AG04450 (cell line): Measurements from ENCODE around the gene BANK1. TPM values are rescaled to one million over a fixed set of nuclear protein-coding genes. Genes with fewer than 3 reads are reported as not detected.

Experiments
- CTCF ChIA-PET: fragments of 300-600, 350-600 bp; formaldehyde crosslinking; extraction: SDS; loops from one replicate; lab custom pipeline; 2022; ENCODE audit warnings: antibody characterized with exemption, inconsistent platforms; lab: Charles Lee
- POLR2A ChIA-PET: fragments of 350-600 bp; formaldehyde crosslinking; extraction: SDS; loops from one replicate; lab custom pipeline; 2021; ENCODE audit warnings: antibody characterized with exemption, inconsistent platforms; lab: Yijun Ruan, JAX
- DNase-seq: peaks from one replicate; pipeline ENCODE4 v3.0.0-alpha.2; 2011; ENCODE audit warnings: low read depth, low spot score
- H3K27ac ChIP-seq: one replicate; pipeline ENCODE4 v1.5.1; 2012; ENCODE audit warnings: low read depth, low read length, control low read depth
- H3K27me3 ChIP-seq: one replicate; pipeline ENCODE4 v1.6.0; 2012; ENCODE audit warnings: low read length; ENCODE audit not compliant: control insufficient read depth, insufficient read depth
- H3K4me3 ChIP-seq: 2 replicates; pipeline ENCODE4 v1.5.1; 2011; ENCODE audit warnings: mild to moderate bottlenecking, low read depth, low read length, control low read depth
- H3K9me3 ChIP-seq: 2 replicates; pipeline ENCODE4 v1.5.1; 2012; ENCODE audit warnings: low read length; ENCODE audit not compliant: control insufficient read depth, insufficient read depth
- CTCF ChIP-seq: IDR thresholded peaks from 2 replicates; pipeline ENCODE4 v1.5.1; 2011; ENCODE audit warnings: low read depth, low read length, control low read depth, inconsistent platforms
- polyA plus RNA-seq: library from polyadenylated mRNA; depleted of rRNA; stranded (reverse); fragments of >200 nt; gene quantifications from 2 replicates; pipeline ENCODE4 v1.2.3, GENCODE V29; 2011

Gene BANK1
- polyA plus RNA-seq, 1 experiment: 0.53 TPM

GRCh38 chr4:101972791-101973190, 182.3 kb downstream of the BANK1 start:
- H3K9me3 ChIP-seq: no peaks in the 10 kb centered on the region
- no peak for DNase-seq
- no peaks in the 10 kb centered on the region for H3K27me3 ChIP-seq
- no peak overlapping the region for H3K27ac ChIP-seq
- no peak for TF ChIP-seq CTCF
- no peak overlapping the region for H3K4me3 ChIP-seq
- ChIA-PET POLR2A (no interaction called here), CTCF (interaction anchor here (0.6 to 1.0 kb wide), 2 partner anchors 12 to 54 kb away, joined by 4 to 7 read pairs; no protein-coding TSS in a partner anchor)

GRCh38 chr4:101973361-101973760, 182.8 kb downstream of the BANK1 start:
- CTCF ChIA-PET: interaction anchor here (0.6 kb wide), 1 partner anchor 53 kb away, joined by 7 read pairs; no protein-coding TSS in a partner anchor
- POLR2A ChIA-PET: no interaction called here
- Histone ChIP-seq H3K27ac (no peak overlapping the region), H3K4me3 (no peak overlapping the region), H3K27me3 (no peaks in the 10 kb centered on the region), H3K9me3 (no peaks in the 10 kb centered on the region)
- DNase-seq: no peak
- TF ChIP-seq CTCF: no peak

GRCh38 chr4:101977076-101977475, 186.5 kb downstream of the BANK1 start:
- H3K27me3 ChIP-seq: no peaks in the 10 kb centered on the region
- peak; percentile 74 for DNase-seq
- no peak overlapping the region for H3K4me3 ChIP-seq
- no peak for TF ChIP-seq CTCF
- H3K27ac ChIP-seq: no peak overlapping the region
- H3K9me3 ChIP-seq: no peaks in the 10 kb centered on the region
- CTCF ChIA-PET: no interaction called here
- POLR2A ChIA-PET: no interaction called here

- no peak for DNase-seq
- Histone ChIP-seq H3K27ac (no peak overlapping the region), H3K9me3 (no peaks in the 10 kb centered on the region), H3K4me3 (no peak overlapping the region), H3K27me3 (no peaks in the 10 kb centered on the region)
- POLR2A ChIA-PET: no interaction called here
- CTCF ChIA-PET: no interaction called here
- no peak for TF ChIP-seq CTCF
These were observed 191.2 kb downstream of the BANK1 start for GRCh38 chr4:101981756-101982155.

GRCh38 chr4:101983835-101984234, 193.3 kb downstream of the BANK1 start:
- no peak overlapping the region for H3K27ac ChIP-seq
- no peaks in the 10 kb centered on the region for H3K9me3 ChIP-seq
- no peak for TF ChIP-seq CTCF
- H3K4me3 ChIP-seq: no peak overlapping the region
- no peak for DNase-seq
- POLR2A ChIA-PET: no interaction called here
- CTCF ChIA-PET: interaction anchor here (0.8 kb wide), 1 partner anchor 30 kb away, joined by 3 read pairs; no protein-coding TSS in a partner anchor
- no peaks in the 10 kb centered on the region for H3K27me3 ChIP-seq
